HepG2 (cell line): Measurements from ENCODE around the gene RAC3. TPM values are rescaled to one million over a fixed set of nuclear protein-coding genes. Genes with fewer than 3 reads are reported as not detected.

ENCODE experiments used
- AGO1 ChIP-seq: fragments of 200-400 bp; formaldehyde crosslinking; IDR thresholded peaks from 2 replicates; pipeline ENCODE4 v1.6.1; 2017; ENCODE audit warnings: mild to moderate bottlenecking, low read depth, low read length, moderate library complexity; ENCODE audit not compliant: poor library complexity, severe bottlenecking
- ARHGAP35 ChIP-seq: sonication (generic); formaldehyde crosslinking; IDR thresholded peaks from 2 replicates; pipeline ENCODE4 v1.9.0; 2022; ENCODE audit warnings: mild to moderate bottlenecking, inconsistent platforms, moderate library complexity, missing genetic modification reagents, borderline replicate concordance
- ARID3A ChIP-seq: IDR thresholded peaks from 2 replicates; pipeline ENCODE4 v1.6.1; 2012; ENCODE audit warnings: low read depth, low read length, improper control_type of control experiment
- ATM ChIP-seq: fragments of 450-650 bp; IDR thresholded peaks from 2 replicates; pipeline ENCODE4 v1.7.1; 2017; ENCODE audit warnings: mild to moderate bottlenecking, borderline replicate concordance
- CHCHD3 ChIP-seq: sonication (generic); formaldehyde crosslinking; IDR thresholded peaks from 2 replicates; pipeline ENCODE4 v1.8.0; 2022; ENCODE audit warnings: mild to moderate bottlenecking, missing genetic modification reagents, moderate library complexity
- HOXA7 ChIP-seq: sonication (generic); formaldehyde crosslinking; IDR thresholded peaks from 2 replicates; pipeline ENCODE4 v1.8.1; 2022; ENCODE audit warnings: mild to moderate bottlenecking, missing genetic modification reagents, moderate library complexity
- KLF15 ChIP-seq: sonication (generic); formaldehyde crosslinking; IDR thresholded peaks from 2 replicates; pipeline ENCODE4 v1.8.1; 2023; ENCODE audit warnings: borderline replicate concordance, mild to moderate bottlenecking, inconsistent platforms, missing genetic modification reagents, mixed read lengths
- LRRFIP1 ChIP-seq: sonication (generic); formaldehyde crosslinking; conservative IDR thresholded peaks from 2 replicates; pipeline ENCODE4 v1.4.0; 2020; ENCODE audit warnings: missing genetic modification reagents
- MEF2D ChIP-seq: sonication (generic); formaldehyde crosslinking; IDR thresholded peaks from 2 replicates; pipeline ENCODE4 v1.5.1; 2020; ENCODE audit warnings: mild to moderate bottlenecking, missing genetic modification reagents
- NFE2 ChIP-seq: sonication (generic); formaldehyde crosslinking; IDR thresholded peaks from 2 replicates; pipeline ENCODE4 v1.4.0; 2020; ENCODE audit warnings: missing genetic modification reagents
- NKX3-1 ChIP-seq: sonication (generic); formaldehyde crosslinking; IDR thresholded peaks from 2 replicates; pipeline ENCODE4 v1.5.0; 2020; ENCODE audit warnings: missing genetic modification reagents
- POLR2AphosphoS2 ChIP-seq: IDR thresholded peaks from 2 replicates; pipeline ENCODE4 v1.6.1; 2011; ENCODE audit warnings: low read depth, low read length, improper control_type of control experiment
- RELA ChIP-seq: sonication (generic); formaldehyde crosslinking; IDR thresholded peaks from 2 replicates; pipeline ENCODE4 v1.4.0; 2020; ENCODE audit warnings: missing genetic modification reagents
- SKI ChIP-seq: fragments of 450-650 bp; IDR thresholded peaks from one replicate; pipeline ENCODE4 v1.6.1; 2018; ENCODE audit warnings: mild to moderate bottlenecking; ENCODE audit not compliant: partially characterized antibody
- TBX2 ChIP-seq: sonication (generic); formaldehyde crosslinking; IDR thresholded peaks from 2 replicates; pipeline ENCODE4 v1.5.0; 2020; ENCODE audit warnings: missing genetic modification reagents, mild to moderate bottlenecking, borderline replicate concordance
- ZBTB20 ChIP-seq: sonication (generic); formaldehyde crosslinking; IDR thresholded peaks from 2 replicates; pipeline ENCODE4 v1.8.1; 2023; ENCODE audit warnings: missing genetic modification reagents, low read depth, mild to moderate bottlenecking, borderline replicate concordance
- ZBTB38 ChIP-seq: sonication (generic); formaldehyde crosslinking; IDR thresholded peaks from 2 replicates; pipeline ENCODE4 v1.5.1; 2020; ENCODE audit warnings: mild to moderate bottlenecking, missing genetic modification reagents
- ZMYM2 ChIP-seq: sonication (generic); formaldehyde crosslinking; IDR thresholded peaks from 2 replicates; pipeline ENCODE4 v1.8.0; 2022; ENCODE audit warnings: mild to moderate bottlenecking, missing genetic modification reagents
- ZNF562 ChIP-seq: sonication (generic); formaldehyde crosslinking; IDR thresholded peaks from 2 replicates; pipeline ENCODE4 v1.8.0; 2022; ENCODE audit warnings: missing genetic modification reagents, borderline replicate concordance
- ZNF615 ChIP-seq: sonication (generic); formaldehyde crosslinking; IDR thresholded peaks from 2 replicates; pipeline ENCODE4 v1.5.0; 2020; ENCODE audit warnings: mild to moderate bottlenecking, missing genetic modification reagents, borderline replicate concordance
- ZNF777 ChIP-seq: sonication (generic); formaldehyde crosslinking; IDR thresholded peaks from 2 replicates; pipeline ENCODE4 v1.4.0; 2020; ENCODE audit warnings: missing genetic modification reagents
- polyA plus RNA-seq, 8 experiments: library from polyadenylated mRNA; depleted of rRNA in 3 of 8; stranded (reverse) in 7 of 8; unstranded in 1 of 8; fragments of >200 nt; fragmentation: Illumina TruSeq in 4 of 8; extraction: Trizol in 4 of 8; gene quantifications; 2 replicates each; pipeline versions ENCODE4 v1.2.1 to v1.2.3, GENCODE V29; 2011 to 2016; ENCODE audit warnings: low read depth in 4 of 8, missing spikeins in 1 of 8, mixed read lengths in 1 of 8; ENCODE audit not compliant: insufficient read depth in 1 of 8
- total RNA-seq, 5 experiments: library from RNA; depleted of rRNA; stranded (reverse); fragments of >200 nt; fragmentation: Illumina TruSeq; extraction: Trizol; gene quantifications; 2 replicates each; pipeline ENCODE4 v1.2.3, GENCODE V29; 2016; ENCODE audit warnings: low read depth in 1 of 5
- TF ChIP-seq, protein P1 (sequence below): sonication (generic); formaldehyde crosslinking; IDR thresholded peaks from 2 replicates; pipeline ENCODE4 v1.4.0; 2020; ENCODE audit warnings: missing genetic modification reagents

RAC3 gene
- total and polyA plus RNA-seq, 2 of the 13 experiments (the other 11 are each of a cell fraction or from before 2014, with no cell fraction given) = 10.5 to 21.3 TPM

DNA sequence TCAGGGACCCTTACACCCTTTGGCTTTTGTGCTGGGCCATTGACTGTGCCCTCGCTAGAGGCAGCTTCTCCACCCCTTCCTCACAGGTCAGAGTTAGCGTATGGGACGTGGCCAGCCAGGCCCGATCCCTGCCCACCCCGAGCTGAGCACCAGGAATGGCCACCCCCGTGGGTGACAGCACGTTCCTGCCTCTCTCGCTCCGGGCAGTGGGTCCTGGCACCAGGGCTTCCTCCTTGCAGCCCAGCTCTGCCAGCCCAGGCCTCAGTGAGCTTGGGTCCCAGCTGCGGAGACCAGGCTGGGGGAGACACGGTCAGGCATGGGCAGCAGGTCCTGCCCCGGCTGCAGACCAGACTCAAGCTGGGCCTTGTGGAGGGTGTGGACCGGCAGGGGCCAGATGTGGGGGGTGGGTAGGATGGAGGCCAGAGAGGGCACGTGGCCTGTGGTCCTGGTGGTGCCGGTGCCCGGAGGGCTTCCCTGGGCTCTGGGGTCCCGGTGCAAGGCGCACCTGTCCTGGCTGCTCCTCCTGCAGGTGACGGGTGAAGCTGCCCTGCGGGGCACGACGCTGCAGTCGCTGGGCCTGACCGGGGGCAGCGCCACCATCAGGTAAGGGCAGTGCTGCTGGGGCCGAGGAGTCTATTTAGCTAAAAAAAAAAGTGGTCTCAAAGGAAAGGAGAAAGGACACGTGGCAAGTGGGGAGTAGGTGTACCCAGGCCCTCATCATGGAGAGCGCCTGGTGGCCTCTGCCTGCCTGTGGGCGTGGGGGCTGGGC, 35.8 kb upstream of the RAC3 start (continued):
- TF ChIP-seq ZNF615 (CRISPR knock-in tag) (no peak), ZBTB38 (CRISPR knock-in tag) (peak; percentile 36; the same call in 1 of the 2 replicates), ZNF777 (CRISPR knock-in tag) (no peak), NFE2 (CRISPR knock-in tag) (no peak), AGO1 (peak; percentile 50), SKI (no peak), MEF2D (CRISPR knock-in tag) (peak; percentile 60; the same call in 1 of the 2 replicates), ZMYM2 (CRISPR knock-in tag) (no peak; the same call in none of the 2 replicates), KLF15 (no peak), ARHGAP35 (CRISPR knock-in tag) (peak; percentile 45), LRRFIP1 (CRISPR knock-in tag) (no peak; the same call in 1 of the 2 replicates), NKX3-1 (0 out of 2 replicates have a peak, but pooled peaks have one; percentile 3), CHCHD3 (0 out of 2 replicates have a peak, but pooled peaks have one; percentile 88), RELA (CRISPR knock-in tag) (no peak; the same call in 1 of the 2 replicates), POLR2AphosphoS2 (no peak), HOXA7 (CRISPR knock-in tag) (no peak), TBX2 (CRISPR knock-in tag) (no peak), ATM (no peak), ARID3A (no peak), ZNF562 (no peak), ZBTB20 (CRISPR knock-in tag) (peak; percentile 68; the same call in 1 of the 2 replicates)
- TF ChIP-seq, protein P1, sequence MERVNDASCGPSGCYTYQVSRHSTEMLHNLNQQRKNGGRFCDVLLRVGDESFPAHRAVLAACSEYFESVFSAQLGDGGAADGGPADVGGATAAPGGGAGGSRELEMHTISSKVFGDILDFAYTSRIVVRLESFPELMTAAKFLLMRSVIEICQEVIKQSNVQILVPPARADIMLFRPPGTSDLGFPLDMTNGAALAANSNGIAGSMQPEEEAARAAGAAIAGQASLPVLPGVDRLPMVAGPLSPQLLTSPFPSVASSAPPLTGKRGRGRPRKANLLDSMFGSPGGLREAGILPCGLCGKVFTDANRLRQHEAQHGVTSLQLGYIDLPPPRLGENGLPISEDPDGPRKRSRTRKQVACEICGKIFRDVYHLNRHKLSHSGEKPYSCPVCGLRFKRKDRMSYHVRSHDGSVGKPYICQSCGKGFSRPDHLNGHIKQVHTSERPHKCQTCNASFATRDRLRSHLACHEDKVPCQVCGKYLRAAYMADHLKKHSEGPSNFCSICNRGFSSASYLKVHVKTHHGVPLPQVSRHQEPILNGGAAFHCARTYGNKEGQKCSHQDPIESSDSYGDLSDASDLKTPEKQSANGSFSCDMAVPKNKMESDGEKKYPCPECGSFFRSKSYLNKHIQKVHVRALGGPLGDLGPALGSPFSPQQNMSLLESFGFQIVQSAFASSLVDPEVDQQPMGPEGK (CRISPR knock-in tag) = peak; percentile 66
